Measurements from ENCODE around the gene STX16. TPM values are rescaled to one million over a fixed set of nuclear protein-coding genes. Genes with fewer than 3 reads are reported as not detected.

The STX16 gene, protein sequence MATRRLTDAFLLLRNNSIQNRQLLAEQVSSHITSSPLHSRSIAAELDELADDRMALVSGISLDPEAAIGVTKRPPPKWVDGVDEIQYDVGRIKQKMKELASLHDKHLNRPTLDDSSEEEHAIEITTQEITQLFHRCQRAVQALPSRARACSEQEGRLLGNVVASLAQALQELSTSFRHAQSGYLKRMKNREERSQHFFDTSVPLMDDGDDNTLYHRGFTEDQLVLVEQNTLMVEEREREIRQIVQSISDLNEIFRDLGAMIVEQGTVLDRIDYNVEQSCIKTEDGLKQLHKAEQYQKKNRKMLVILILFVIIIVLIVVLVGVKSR
- total RNA-seq (2022; extraction: Qiagen RNA extraction; ENCODE audit: low read depth) = 25.8 to 37.3 TPM (median 33.6 TPM) in 5 replicates

DNA sequence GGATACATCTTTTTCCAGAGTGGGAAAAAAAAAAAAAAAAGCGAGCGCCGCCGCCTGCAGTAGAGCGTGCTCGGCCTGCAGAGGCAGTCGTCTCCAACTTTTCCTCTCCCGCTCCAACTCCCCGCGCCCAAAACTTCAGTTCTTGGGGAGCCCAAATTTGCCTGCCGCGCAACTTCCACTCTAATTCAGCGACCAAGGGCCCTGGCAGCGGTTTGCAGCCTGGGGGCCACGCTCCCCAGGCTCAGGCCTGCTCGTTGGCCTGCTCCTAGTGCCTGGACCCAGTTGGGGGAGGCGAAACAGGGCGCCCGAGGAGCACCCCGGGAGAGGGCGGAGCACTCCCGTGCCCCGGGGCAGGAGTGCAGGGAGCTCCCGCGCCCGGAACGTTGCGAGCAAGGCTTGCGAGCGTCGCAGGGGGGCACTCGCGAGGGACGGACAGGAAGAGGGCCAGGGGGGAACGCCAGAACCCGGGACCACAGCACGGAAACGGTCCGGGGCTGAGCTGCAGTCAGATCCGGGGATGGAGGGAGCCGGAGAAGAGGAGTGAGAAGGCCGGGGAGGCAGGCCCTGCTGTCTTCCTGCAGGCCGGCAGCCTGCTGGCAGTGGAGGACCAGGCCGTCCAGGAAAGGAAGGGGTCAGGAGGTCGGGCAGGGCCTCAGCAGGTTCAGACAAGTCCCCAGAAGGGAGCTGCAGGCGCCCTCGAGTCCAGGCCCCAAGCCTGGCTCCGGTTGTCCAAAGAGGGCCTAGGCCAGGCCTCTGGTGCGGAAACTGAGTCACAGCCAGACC is at the start of gene STX16:
Gene STX16, plus strand, starts transcription at position 508 of the 783 bp plus-strand sequence. CDS start 724 bp downstream, outside the sequence.

DNA sequence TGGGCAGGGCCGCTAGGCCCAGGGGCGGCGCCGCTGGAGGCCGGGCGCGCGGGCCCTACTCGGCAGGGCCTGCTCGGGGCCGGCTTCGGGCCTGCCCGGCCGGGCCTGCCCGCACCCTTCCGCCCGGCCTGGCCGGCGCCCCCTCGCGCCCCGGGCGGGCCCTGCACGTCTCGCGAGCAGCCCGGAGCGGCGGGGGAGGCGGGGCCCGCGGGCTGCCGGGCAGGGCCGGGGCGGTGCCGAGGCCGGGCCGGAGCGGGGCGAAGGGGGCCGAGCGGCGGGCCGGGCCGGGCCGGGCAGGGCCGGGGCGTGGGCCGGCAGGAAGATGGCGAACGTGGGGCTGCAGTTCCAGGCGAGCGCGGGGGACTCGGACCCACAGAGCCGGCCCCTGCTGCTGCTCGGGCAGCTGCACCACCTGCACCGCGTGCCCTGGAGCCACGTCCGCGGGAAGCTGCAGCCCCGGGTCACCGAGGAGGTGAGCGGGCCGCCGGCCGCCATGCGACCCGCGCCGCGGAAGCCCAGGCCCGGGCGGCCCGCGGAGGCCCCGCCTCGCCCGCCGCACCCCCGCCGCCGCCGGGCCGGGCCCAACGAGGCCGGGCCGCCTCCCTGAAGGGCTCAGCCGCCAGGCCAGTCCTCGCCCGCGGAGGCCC is 41.6 kb downstream of the STX16 start, which contains the start of gene NPEPL1:
Gene NPEPL1, plus strand, starts transcription at position 222 of the 647 bp plus-strand sequence. Its CDS starts 101 bp downstream, at position 323.

Other genes starting within 250 kb of the STX16 start
- 0.10 TPM in 1 of 5 replicates, not detected in the others for gene APCDD1L, start 135.9 kb upstream of the STX16 start, total RNA-seq (2022; extraction: Qiagen RNA extraction; ENCODE audit: low read depth)
- gene NPEPL1, start 41.5 kb downstream of the STX16 start, total RNA-seq (2022; extraction: Qiagen RNA extraction; ENCODE audit: low read depth) = 26.9 to 37.0 TPM (median 33.1 TPM) in 5 replicates
- gene GNAS-AS1, start 199.6 kb downstream of the STX16 start, total RNA-seq (2022; extraction: Qiagen RNA extraction; ENCODE audit: low read depth) = not detected in 5 replicates
- 663 to 767 TPM (median 716 TPM) in 5 replicates for gene GNAS, start 201.4 kb downstream of the STX16 start, total RNA-seq (2022; extraction: Qiagen RNA extraction; ENCODE audit: low read depth)